Heart left ventricle (tissue), 13 donors: ENCODE results near the gene CASKIN1.

Source experiments
- CTCF ChIP-seq, 12 donors: fragments of 200-600 bp; sonication (generic) in 4 of 12; IDR thresholded peaks; one replicate each; pipeline versions ENCODE4 v1.5.0 to v1.8.0; 2018 to 2022; ENCODE audit warnings: antibody characterized with exemption in 12 of 12, mild to moderate bottlenecking in 5 of 12
- POLR2A ChIP-seq, 2 donors: fragments of 450-650 bp; IDR thresholded peaks; one replicate each; pipeline ENCODE4 v1.6.1; 2017; ENCODE audit warnings: antibody characterized with exemption in 2 of 2, mild to moderate bottlenecking in 2 of 2, moderate library complexity in 2 of 2
- donor health status: ischemic (EF 13 %, LVEDD 7.1; RV severe dilation, severe dysfunction).
- donor health status: DM: no; HTN: yes; CAD: no.
- donor health status: DM: no; HTN: no; CAD: no.
- donor health status: ischemic (EF 25% LVEDD 6.9; RV normal size, moderate dysfunction).
- donor health status: ischemic (EF 25% LVEDD 5.7; RV mildly dilated, moderate dysfunction).
- donor health status: ischemic (EF 35%, LVEDD 5.7; RV mildly dilated, moderate dysfunction).
- donor health status: nonischemic (EF 11% LVEDD 7.7; RV severe dilation, severe dysfunction).
- donor health status: DM: yes; HTN: yes; CAD: no.
- donor health status: PGD.
- donor health status: ischemic (EF 29% LVEDD 5.4; RV normal size, mild dysfunction).
- donor health status: nonischemic (EF 23%, LVEDD 6.1; RV moderate dilation, normal function).

GRCh38 chr16:2231016-2231931, 34.9 kb upstream of the CASKIN1 start:
- TF ChIP-seq CTCF (IDR thresholded peaks at IDR 0.05) (no peak), POLR2A (IDR thresholded peaks at IDR 0.05) (no peak)
